ENCODE data around the gene COLGALT1.
"Not testable (repeated sequence)": the region's sequence is repeated elsewhere in the genome, so short reads cannot be mapped to it uniquely, and the experiment has no call there.

The COLGALT1 gene

GRCh38 chr19:17534767-17535166 is 20.7 kb upstream of the COLGALT1 start:
- no peak for DNase-seq

GRCh38 chr19:17536955-17537354 is 18.5 kb upstream of the COLGALT1 start:
- no peak for DNase-seq

GRCh38 chr19:17538684-17539237 is 16.7 kb upstream of the COLGALT1 start:
- no peak for DNase-seq

- peak; percentile 83 for DNase-seq
Observed at GRCh38 chr19:17539238-17540117, 16.0 kb upstream of the COLGALT1 start.

- DNase-seq, result no peak
Observed at GRCh38 chr19:17540174-17540573, 15.3 kb upstream of the COLGALT1 start.

- DNase-seq, result no peak
Observed at GRCh38 chr19:17541184-17541759, 14.2 kb upstream of the COLGALT1 start.

- DNase-seq, result no peak
Observed at GRCh38 chr19:17542042-17542441, 13.4 kb upstream of the COLGALT1 start.

- no peak for DNase-seq
Observed at GRCh38 chr19:17542793-17543582, 12.5 kb upstream of the COLGALT1 start.

GRCh38 chr19:17543986-17544385 is 11.5 kb upstream of the COLGALT1 start:
- DNase-seq, result no peak

- no peak for DNase-seq
Observed at GRCh38 chr19:17544418-17544817, 11.0 kb upstream of the COLGALT1 start.

GRCh38 chr19:17548145-17548544 is 7.3 kb upstream of the COLGALT1 start:
- no peak for DNase-seq

GRCh38 chr19:17549085-17549740 is 6.2 kb upstream of the COLGALT1 start:
- DNase-seq, result no peak

GRCh38 chr19:17550076-17550667 is 5.3 kb upstream of the COLGALT1 start:
- no peak for DNase-seq

GRCh38 chr19:17552735-17553134 is 2.7 kb upstream of the COLGALT1 start:
- not testable (repeated sequence) for DNase-seq

- no peak for DNase-seq
Observed at GRCh38 chr19:17553256-17553655, 2.2 kb upstream of the COLGALT1 start.

GRCh38 chr19:17554968-17555479 is 425 bp upstream of the COLGALT1 start:
- DNase-seq, result no peak

- no peak for DNase-seq
Observed at GRCh38 chr19:17555929-17556813, 722 bp downstream of the COLGALT1 start.

- no peak for DNase-seq
Observed at GRCh38 chr19:17556995-17557394, 1.5 kb downstream of the COLGALT1 start.

- no peak for DNase-seq
Observed at GRCh38 chr19:17557466-17557865, 2.0 kb downstream of the COLGALT1 start.

- no peak for DNase-seq
Observed at GRCh38 chr19:17560205-17560595, 4.8 kb downstream of the COLGALT1 start.

- no peak for DNase-seq
Observed at GRCh38 chr19:17562097-17562496, 6.6 kb downstream of the COLGALT1 start.

Data from activated gamma-delta T cell (primary cell).